GM19324 (cell line): ENCODE data around the gene NTM.
"Not testable (repeated sequence)": the region's sequence is repeated elsewhere in the genome, so short reads cannot be mapped to it uniquely, and the experiment has no call there.

Source experiments
- ATAC-seq: cut with Tn5 transposase; IDR thresholded peaks from one replicate; pipeline ENCODE4 v1.9.1; 2021; ENCODE audit warnings: mild to moderate bottlenecking, moderate library complexity; ENCODE audit not compliant: unreplicated experiment, low FRiP score

NTM gene

DNA sequence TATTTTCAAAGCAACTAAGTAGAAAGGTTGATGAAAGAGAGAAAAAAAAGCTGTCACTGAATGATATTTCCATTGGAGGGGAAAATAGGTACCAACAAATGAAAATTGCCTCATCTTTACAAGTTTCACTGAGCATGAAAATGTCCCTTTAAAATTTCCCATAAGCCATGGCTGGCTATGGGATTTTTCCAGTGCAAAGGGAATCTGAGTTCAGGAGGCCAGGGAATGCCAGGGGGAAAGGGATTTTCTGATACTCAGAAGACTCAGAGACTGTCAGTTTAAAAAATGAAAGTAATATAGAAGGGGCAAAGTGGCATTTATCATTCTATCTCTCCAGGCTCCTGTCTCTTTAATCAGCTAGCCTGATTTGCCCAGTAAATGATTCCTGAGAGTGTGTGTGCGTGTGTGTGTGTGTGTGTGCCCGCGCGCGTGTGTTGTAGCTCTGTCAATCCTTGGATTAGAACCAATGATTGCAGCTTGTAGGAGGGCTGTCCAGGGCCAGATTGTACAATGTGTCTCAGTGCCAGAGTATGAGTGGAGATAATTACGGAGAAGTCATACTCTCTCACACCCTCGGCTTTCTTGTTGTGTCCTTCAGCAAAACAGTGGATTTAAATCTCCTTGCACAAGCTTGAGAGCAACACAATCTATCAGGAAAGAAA is at the start of gene NTM:
TSS of gene NTM (plus strand) at position 526 of the 662 bp plus-strand sequence.
- ATAC-seq = no peak

DNA sequence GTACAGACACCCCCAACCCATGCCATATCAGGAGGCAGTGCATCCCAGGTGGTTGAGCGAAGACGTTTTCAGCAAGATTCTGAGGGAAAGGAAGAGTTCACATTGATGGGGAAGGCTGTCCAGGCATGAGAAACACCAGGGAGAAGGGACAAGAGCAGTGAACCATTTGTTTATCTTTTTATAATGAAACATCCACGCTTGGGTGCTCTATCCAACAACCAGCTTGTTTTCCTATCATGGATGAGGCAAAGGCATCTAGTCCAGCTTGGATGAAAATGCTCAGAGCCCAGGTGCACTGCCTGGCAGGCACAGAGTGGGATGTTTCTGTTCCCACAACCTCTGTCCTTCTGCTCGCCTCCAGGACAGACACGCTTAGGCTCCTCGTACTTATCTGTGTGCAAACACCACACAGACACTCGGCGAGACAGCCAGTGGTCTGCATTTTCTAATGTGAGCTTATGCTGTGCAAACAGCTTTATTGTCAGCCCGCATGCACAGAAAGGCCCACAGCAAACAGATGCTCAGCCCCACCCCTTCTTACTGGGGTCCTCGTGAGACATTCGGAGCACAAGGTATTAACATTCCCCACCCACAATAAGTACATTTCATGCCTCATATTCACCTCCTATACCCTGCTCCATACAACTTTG is 45.4 kb upstream of the NTM start:
- no peak for ATAC-seq

DNA sequence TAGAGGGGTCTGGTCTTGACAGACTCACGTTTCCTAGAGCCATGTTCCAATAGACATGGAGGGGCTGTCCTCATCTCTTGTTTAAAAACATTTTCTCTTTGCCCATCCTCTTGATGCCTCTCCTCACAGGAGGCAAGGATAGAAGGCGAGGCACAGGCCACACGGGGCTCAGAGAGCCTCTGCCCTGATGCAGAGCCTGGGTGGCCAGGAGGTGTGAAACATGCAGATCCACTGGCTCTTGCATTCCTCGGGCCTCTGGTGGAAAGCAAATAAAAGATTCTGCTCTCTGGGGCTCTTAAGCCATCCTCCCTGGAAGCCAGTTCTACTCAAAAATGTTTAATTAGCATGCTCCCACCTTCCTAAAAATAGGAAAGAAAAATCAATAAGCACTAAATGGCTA is 43.6 kb upstream of the NTM start:
- ATAC-seq = no peak

DNA sequence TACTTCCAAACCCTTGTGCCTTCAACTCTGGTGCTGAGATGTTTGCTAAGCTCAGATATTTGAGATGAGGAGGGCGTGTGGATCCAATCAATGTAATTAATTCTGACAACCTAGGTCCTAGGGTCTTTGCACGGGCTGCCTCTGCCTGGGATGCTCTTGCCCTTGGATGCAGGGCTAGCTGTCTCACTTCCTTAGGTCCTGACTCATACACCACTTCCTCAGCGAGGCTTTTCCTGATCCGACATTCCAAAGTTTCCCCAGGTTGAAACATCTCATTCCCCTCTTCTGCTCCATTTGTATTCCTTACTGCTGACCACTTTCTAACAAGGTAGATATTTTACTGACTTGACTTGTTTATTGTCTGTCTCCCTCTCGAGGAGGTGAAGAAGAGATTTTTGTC is 43.0 kb upstream of the NTM start:
- ATAC-seq = no peak

DNA sequence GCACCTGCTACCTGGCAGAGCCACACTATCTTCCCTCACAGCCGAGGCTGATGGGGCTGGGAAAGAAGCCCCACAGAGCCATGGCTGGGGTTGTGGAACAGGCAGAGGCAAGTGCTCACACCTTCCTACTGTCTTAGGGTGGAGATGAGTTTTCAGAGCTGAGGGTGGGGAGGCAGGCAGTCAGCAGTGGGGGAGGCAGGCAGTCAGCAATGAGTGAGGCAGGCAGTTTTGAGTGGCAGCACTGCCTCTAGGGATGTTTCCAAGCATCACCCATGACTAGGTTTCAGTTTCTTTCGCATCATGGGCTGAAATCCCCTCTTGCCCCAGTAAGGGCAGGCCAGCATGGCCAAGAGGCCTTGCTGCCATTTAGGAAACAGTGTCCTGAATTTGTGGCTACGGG is 41.6 kb upstream of the NTM start:
- no peak for ATAC-seq

DNA sequence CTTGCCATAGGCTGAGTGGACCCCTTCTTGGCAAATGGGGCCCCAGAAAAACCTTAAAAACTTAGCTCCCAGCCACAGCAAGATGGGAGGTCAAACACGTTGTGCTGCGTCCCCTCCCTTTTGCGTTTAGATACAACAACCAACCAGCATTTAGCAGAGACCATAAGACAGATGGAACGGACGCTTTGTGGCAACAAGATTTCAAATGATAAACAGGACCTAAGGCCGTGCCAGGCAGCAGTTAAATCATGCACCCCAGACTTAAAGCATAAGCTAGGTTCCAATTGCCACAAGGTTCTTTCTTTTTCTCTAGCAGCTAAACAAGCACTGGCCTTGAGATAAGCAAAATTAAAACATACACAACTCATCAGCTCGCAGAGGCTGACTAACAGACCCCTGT is 39.4 kb upstream of the NTM start:
- no peak for ATAC-seq

DNA sequence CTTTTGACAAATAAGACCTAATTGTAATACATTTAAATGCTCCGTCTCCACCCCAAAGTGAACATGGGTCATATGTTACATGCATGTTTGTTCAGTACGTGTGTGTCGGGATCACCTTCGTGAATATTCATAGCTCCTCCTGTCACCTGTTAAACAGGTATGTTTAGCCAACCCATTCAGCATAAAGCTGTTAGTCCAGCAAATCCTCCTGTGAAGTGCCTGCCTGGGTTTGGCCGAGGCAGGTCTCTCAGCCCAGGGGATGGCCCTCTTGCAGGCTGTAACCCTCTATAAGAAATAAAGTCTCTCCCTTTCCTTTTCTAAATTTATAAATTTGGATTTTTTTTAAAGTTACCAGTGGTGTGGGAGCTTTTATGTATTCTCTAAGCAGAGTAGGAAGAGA is 38.9 kb upstream of the NTM start:
- ATAC-seq = no peak

DNA sequence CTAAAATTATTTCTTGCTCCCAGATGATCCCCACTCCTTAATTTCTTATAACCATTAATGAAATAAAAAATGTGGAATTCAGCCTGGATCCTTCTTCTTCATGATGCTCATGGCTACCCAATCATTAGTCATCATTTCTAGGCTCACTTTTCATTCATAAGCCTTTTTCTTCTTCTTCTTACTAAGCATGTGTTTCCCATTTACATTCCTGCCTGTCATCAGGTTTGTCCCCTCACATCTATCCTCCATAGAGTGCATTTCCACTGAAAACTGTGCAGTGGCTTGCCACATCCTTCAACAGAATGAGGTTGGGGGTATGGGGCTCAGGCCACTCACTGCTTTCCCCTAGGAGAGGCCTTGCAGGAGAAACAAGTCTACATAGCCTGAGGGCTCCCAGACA is 35.8 kb upstream of the NTM start:
- no peak for ATAC-seq

DNA sequence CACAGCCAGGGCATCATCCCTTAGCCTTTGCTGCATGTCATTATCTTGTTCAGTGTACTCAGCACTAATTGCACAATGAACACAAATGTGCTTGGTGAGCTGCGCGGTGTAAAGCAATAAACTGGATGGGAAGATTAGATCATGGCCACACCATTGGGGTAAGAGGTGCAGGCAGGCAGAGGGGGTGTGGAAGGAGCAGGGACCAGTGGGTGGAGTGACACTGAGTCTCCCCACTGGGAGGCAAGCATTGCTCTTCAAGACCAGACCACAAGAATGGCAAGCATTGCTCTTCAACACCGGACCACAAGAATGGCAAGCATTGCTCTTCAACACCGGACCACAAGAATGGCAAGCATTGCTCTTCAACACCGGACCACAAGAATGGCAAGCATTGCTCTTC is 28.5 kb upstream of the NTM start:
- not testable (repeated sequence) for ATAC-seq

DNA sequence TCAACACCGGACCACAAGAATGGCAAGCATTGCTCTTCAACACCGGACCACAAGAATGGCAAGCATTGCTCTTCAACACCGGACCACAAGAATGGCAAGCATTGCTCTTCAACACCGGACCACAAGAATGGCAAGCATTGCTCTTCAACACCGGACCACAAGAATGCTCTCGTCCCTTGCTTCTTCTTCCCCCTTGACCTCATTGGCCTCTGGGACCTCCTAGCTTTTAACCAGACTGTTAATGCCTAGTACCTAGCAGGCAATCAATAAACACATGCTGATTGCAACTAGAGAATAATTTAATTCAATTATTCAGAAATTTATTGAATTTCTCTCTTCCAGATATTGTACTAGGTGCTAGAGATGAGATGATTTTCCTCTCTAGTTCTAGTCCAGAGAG is 28.0 kb upstream of the NTM start:
- ATAC-seq = not testable (repeated sequence)

DNA sequence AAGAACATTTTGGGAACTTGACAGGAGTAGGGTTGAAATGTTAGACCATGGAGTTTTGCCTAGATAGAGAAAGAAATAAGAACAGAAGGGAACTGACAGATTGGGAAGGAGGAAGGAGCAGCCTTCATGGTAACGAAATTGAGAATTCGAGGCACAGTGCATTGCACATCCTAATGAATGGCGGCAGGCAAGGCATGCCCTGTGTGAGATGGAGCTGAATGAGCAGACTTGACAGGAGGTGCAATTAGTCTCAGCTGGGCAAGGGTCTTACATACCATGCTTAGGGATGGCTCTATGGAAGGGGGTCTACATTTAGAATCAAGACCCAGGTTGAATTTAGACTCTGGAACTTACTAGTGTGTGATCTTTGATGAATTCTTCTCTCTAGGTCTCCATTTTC is 25.0 kb upstream of the NTM start:
- ATAC-seq = no peak

DNA sequence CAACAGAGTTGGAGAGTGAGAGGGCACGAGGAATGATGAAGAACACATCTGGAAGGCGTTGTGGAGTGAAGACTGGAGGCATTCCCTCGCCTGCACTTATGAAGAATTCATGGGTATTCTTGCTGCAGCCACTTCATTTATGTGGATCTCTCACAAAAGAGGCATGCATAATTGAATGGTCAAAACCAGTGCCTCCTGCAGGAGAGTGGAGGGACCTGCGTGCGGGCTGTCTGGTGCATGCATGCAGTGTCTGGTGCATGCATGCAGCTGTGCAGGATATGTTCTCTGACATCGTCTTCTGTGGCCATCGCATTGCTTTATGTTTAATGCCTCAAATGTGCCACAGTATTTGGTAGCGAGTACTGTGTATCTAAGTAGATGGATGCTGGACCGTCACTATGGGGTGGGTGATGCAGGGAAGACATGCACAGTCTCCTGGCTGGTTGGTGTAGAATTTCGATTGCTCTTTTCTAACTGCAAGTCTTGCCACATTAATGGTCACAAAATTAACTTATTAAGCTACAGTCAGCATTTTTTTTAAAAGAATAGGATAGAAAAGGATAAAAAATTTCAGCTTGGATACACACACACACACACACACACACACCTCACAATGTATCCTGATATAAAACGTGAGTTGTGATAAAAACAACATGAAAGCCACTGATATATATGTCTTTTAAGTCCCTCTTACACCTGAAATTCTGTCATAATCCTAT is 20.9 kb upstream of the NTM start:
- no peak for ATAC-seq

DNA sequence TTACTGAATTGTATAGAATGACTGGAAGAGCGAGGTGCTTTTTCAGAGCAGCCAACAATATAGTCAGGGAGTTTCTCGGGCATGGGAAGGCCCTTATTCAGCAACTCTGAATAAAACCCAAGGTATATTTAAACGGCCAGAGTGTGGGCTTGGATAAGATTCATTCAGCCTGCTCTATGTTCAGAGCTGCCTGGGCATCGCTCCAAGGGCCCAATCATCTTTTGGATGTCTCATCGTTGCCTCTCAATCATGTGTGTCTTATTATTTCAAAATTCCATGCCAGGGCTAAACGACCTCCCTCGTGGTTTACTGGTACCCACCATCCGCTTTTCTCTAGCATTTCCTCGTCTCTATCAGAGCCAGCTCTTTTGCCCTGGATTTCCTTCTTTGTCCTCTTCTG is 19.5 kb upstream of the NTM start:
- ATAC-seq = no peak

DNA sequence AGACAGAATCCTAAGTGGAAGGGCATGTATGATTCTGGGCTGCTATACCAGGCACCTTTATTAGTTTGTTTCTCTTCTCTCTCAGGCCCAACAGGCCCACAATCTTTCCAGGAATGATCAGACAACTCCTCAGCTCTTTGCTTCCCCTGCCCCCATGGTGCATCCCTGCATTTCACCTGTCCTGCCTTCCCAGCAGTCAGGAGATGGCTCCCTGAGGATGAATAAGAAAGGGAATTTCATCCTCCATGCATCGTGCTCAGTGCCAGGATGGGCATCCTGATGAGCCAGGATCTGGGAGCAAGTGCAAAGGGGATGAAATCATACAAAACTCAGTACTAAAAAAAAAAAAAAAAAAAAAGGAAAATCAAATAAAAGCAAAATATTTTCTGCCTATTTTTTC is 18.6 kb upstream of the NTM start:
- ATAC-seq = no peak

DNA sequence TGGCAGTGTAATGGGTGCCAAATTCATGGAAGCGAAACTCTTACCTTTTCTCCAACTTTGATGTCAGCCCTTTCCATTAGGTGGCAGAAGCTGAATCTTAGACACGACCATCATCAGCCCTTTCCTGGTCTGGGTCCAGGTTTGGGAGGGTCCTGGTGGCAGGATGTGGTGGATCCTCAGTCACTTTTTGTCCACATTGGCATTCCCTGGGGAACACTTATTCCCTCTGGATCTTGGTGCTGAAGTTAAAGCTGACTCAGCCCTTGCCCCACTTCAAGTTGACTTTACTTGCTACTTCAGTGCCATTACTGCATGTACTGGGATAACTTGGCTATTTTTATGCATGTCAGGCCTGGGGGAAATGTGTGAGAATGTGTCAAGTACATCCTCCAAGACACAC is 16.6 kb upstream of the NTM start:
- ATAC-seq = no peak

DNA sequence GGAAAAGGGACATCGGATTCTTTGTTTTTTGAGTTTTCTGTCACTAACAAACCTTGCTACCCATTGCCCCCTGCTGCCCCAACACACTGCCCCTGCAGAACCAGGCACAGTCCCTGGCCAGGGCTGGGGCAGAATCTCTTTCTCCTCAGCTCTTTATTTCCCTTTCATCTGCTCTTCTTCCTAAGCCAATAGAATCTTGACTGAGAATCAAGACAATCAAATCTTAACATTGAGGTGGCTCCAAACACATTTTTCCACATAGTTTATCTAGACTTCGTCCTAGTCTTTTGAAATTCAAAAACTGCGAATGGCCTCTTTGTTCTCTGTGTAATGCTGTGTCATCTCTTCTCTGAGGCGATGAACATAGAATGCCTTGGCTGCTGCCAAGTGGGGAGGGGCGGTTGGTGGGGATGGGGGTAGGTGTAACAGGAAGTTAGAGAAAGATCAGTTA is 16.1 kb upstream of the NTM start:
- no peak for ATAC-seq

DNA sequence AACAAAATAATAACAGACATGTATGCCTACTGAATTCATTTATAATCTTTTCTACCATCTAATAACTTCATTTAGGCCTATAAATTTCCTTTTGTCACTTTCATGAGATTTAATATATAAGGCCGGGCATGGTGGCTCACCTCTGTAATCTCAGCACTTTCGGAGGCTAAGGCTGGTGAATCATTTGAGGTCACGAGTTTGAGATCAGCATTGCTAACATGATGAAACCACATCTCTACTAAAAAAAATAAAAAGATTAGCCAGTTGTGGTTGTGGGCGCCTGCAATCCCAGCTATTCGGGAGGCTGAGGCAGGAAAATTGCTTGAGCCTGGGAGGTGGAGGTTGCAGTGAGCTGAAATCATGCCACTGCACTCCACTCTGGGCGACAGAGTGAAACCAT is 14.2 kb upstream of the NTM start:
- no peak for ATAC-seq

DNA sequence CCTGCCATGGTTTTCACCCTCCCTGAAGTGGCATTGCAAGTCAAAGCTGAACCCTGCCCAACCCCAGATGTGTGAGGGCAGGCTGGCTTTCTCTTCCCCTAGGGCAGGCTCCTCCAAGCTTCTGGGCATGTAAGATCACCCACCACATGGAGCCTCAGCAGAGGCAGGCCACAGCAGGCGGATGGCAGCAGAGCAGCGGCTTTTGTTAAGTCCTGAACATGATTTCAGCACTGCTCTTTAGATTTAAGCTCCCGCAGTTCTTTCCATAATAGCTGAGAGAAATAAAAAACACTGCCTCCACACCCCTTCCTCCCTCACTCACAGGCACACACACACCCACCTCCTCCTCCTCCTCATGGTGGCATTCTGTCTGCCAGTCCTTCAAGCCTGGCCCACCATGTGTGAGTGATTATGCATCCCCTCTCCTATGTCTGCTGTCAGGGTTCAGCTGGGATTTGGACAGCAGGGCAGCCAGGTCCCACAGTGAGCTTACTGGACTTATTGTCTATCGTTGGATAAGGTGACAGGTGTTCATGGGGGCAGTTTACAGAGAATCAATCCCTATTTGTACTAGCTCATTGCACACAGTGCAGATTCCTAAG is 5.0 kb upstream of the NTM start:
- no peak for ATAC-seq

DNA sequence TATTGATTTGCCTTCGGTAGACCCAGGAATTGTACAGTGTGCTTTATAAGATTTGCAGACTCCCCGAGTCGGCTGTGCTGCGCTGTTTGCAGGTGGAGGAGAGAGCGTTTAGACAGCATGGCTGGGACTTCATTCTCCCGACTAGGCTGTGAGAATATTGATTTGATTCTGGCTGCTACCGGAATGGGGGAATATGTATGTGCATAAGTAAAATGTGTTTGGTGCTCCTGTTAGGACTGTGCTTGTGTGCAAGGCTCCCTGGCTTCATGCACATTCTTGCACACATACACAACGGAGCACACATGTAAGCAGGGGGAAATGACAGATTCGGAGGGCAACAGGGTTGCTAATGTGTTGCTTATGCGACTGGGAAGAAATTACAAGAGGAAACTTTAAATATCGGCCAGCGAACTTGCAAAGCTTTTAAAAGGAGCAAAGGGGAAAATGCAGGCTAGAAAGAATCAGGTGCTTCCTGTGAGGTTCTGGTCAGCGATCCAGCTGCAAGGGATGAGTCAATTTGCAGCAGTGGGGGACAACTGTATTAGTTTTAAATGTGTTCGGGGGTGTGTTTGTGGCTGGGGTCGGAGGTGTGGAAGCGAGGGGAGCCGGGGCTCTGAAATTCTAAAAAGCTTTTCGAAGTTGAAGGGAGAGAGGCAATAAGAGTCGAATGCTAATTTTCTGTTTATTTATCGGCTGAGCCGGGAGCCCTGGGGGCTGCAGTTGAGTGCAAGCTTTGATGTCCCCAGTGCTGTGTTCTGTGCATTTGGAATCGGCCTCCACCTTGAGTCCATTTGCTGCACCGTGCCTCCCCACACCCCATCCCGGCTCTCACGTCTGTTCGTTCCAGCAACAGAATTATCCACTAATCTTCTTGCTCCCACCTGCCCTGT is 731 bp downstream of the NTM start:
- ATAC-seq = no peak

DNA sequence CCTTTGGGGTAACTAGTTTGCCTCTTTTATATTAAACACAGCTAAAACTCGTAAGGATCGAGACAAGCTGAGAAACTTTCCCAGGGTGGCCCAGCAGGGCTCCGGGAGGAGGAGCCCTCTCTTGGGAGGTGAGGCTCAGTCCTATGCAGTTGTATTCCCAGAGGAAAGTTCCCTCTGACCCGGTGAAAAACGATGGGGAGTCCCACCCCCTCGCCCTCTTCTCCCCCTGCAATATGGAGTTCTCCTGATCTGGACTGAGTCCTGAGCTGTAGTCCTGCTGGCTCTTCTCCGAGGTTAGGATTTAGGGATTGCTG is 1.3 kb downstream of the NTM start:
- ATAC-seq = no peak
